Osteocyte (in vitro differentiated cells): Measurements from ENCODE around the gene VIT. TPM values are rescaled to one million over a fixed set of nuclear protein-coding genes. Genes with fewer than 3 reads are reported as not detected.

Experiments used
- DNase-seq: peaks from one replicate; pipeline ENCODE4 v3.0.0; 2021; ENCODE audit warnings: mixed read lengths; ENCODE audit not compliant: unreplicated experiment; ENCODE audit errors: extremely low spot score
- H3K27ac Mint-ChIP-seq: one replicate; pipeline ENCODE4 v1.8.0; 2021; ENCODE audit warnings: mild to moderate bottlenecking, mixed read lengths; ENCODE audit not compliant: unreplicated experiment
- H3K27me3 Mint-ChIP-seq: one replicate; pipeline ENCODE4 v1.8.0; 2021; ENCODE audit warnings: mixed read lengths; ENCODE audit not compliant: unreplicated experiment
- H3K36me3 Mint-ChIP-seq: one replicate; pipeline ENCODE4 v1.8.0; 2021; ENCODE audit warnings: mixed read lengths; ENCODE audit not compliant: unreplicated experiment
- H3K4me1 Mint-ChIP-seq: one replicate; pipeline ENCODE4 v1.8.0; 2021; ENCODE audit warnings: mixed read lengths; ENCODE audit not compliant: unreplicated experiment
- H3K4me3 Mint-ChIP-seq: one replicate; pipeline ENCODE4 v1.8.0; 2021; ENCODE audit warnings: mild to moderate bottlenecking, moderate library complexity, mixed read lengths; ENCODE audit not compliant: unreplicated experiment
- H3K9me3 Mint-ChIP-seq: one replicate; pipeline ENCODE4 v1.8.0; 2021; ENCODE audit warnings: mixed read lengths; ENCODE audit not compliant: unreplicated experiment
- total RNA-seq: library from RNA; stranded (reverse); gene quantifications from 2 replicates; pipeline ENCODE4 v1.2.1, GENCODE V29; 2021
- TF ChIP-seq, protein P1 (sequence below): fragments of 200-600 bp; sonication (generic); IDR thresholded peaks from 2 replicates; pipeline ENCODE4 v1.5.0; 2021; ENCODE audit warnings: antibody characterized with exemption, mild to moderate bottlenecking, moderate library complexity

Gene VIT
- total RNA-seq, 1 donor from 2014 or later, result 11.4 TPM

DNA sequence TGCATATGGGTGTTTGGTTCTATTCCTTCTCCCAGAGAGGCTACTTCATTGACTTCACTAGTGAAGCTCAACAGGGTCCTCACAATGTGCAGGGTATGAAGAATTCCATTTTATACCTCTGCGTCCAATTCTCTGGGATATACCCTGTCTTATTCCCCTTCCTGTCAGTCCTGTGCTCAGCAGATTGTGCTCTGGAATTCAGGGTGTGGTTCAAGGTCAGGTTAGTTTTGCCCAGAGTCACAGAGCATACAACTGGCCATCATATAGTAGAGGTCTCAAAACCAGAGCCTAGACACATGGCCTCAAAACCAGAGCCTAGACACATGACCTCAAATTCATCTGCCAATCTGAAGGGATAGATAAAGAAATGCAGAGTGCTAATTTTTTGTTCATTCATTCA is 38.8 kb upstream of the VIT start:
- TF ChIP-seq, protein P1, sequence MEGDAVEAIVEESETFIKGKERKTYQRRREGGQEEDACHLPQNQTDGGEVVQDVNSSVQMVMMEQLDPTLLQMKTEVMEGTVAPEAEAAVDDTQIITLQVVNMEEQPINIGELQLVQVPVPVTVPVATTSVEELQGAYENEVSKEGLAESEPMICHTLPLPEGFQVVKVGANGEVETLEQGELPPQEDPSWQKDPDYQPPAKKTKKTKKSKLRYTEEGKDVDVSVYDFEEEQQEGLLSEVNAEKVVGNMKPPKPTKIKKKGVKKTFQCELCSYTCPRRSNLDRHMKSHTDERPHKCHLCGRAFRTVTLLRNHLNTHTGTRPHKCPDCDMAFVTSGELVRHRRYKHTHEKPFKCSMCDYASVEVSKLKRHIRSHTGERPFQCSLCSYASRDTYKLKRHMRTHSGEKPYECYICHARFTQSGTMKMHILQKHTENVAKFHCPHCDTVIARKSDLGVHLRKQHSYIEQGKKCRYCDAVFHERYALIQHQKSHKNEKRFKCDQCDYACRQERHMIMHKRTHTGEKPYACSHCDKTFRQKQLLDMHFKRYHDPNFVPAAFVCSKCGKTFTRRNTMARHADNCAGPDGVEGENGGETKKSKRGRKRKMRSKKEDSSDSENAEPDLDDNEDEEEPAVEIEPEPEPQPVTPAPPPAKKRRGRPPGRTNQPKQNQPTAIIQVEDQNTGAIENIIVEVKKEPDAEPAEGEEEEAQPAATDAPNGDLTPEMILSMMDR, result no peak
- no peaks in the 10 kb centered on the region for H3K9me3 Mint-ChIP-seq
- H3K27ac Mint-ChIP-seq, result no peak overlapping the region
- H3K4me1 Mint-ChIP-seq, result peaks cover 9% of the 10 kb centered on the region
- H3K36me3 Mint-ChIP-seq, result no peaks in the 10 kb centered on the region
- no peaks in the 10 kb centered on the region for H3K27me3 Mint-ChIP-seq
- H3K4me3 Mint-ChIP-seq, result no peak overlapping the region
- DNase-seq, result no peak

GRCh38 chr2:36658277-36658748 is 38.2 kb upstream of the VIT start:
- TF ChIP-seq, protein P1, result no peak
- no peaks in the 10 kb centered on the region for H3K36me3 Mint-ChIP-seq
- H3K27me3 Mint-ChIP-seq, result no peaks in the 10 kb centered on the region
- DNase-seq, result no peak
- no peak overlapping the region for H3K4me3 Mint-ChIP-seq
- peaks cover 9% of the 10 kb centered on the region for H3K4me1 Mint-ChIP-seq
- no peaks in the 10 kb centered on the region for H3K9me3 Mint-ChIP-seq
- H3K27ac Mint-ChIP-seq, result no peak overlapping the region

- DNase-seq, result no peak
- Mint-ChIP-seq H3K36me3 (no peaks in the 10 kb centered on the region), H3K9me3 (no peaks in the 10 kb centered on the region), H3K27ac (no peak overlapping the region), H3K27me3 (no peaks in the 10 kb centered on the region), H3K4me3 (no peak overlapping the region), H3K4me1 (peaks cover 9% of the 10 kb centered on the region)
- TF ChIP-seq, protein P1, result no peak
Observed at GRCh38 chr2:36659218-36659617, 37.3 kb upstream of the VIT start.

DNA sequence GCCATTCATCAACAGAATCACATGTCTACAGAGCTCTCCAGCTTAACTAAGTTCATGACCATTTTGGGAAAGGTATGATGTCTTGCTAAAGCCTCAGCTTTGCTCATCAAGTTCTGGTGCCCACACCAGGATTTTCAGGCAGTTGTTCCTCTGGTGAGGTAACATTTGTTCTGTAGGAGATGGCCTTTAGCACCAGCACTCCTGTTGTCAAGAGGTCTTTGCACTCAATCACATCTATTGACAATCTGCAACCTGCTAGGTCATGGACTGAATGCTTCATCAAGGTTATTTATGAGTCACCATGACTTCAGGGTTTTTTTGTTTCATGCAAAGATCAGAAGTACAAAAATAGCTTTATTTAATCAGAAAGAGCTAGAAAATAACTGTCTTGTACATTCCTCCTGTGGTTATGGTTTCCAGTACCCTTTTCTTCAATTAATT is 36.6 kb upstream of the VIT start:
- DNase-seq, result no peak

GRCh38 chr2:36662638-36663037 is 33.9 kb upstream of the VIT start:
- H3K27me3 Mint-ChIP-seq, result no peaks in the 10 kb centered on the region
- no peaks in the 10 kb centered on the region for H3K9me3 Mint-ChIP-seq
- H3K27ac Mint-ChIP-seq, result no peak overlapping the region
- no peaks in the 10 kb centered on the region for H3K4me1 Mint-ChIP-seq
- H3K36me3 Mint-ChIP-seq, result no peaks in the 10 kb centered on the region
- H3K4me3 Mint-ChIP-seq, result no peak overlapping the region
- TF ChIP-seq, protein P1, result no peak
- no peak for DNase-seq

More for the DNA sequence above, 36.6 kb upstream of the VIT start:
- Mint-ChIP-seq H3K27ac (no peak overlapping the region), H3K36me3 (no peaks in the 10 kb centered on the region), H3K4me3 (no peak overlapping the region), H3K9me3 (no peaks in the 10 kb centered on the region), H3K4me1 (peaks cover 9% of the 10 kb centered on the region), H3K27me3 (no peaks in the 10 kb centered on the region)
- TF ChIP-seq, protein P1, result no peak
